VCaP (cell line): ENCODE results near the gene MLKL.
"Not testable (repeated sequence)": the region's sequence is repeated elsewhere in the genome, so short reads cannot be mapped to it uniquely, and the experiment has no call there.

Experiments used
- H3K27ac ChIP-seq: fragments of 450-650 bp; 2 replicates; pipeline ENCODE4 v1.5.1; 2017
- TF ChIP-seq, protein P1 (sequence below): fragments of 450-650 bp; conservative IDR thresholded peaks from 2 replicates; pipeline ENCODE4 v1.5.1; 2017; ENCODE audit warnings: mild to moderate bottlenecking, moderate library complexity

MLKL gene

DNA sequence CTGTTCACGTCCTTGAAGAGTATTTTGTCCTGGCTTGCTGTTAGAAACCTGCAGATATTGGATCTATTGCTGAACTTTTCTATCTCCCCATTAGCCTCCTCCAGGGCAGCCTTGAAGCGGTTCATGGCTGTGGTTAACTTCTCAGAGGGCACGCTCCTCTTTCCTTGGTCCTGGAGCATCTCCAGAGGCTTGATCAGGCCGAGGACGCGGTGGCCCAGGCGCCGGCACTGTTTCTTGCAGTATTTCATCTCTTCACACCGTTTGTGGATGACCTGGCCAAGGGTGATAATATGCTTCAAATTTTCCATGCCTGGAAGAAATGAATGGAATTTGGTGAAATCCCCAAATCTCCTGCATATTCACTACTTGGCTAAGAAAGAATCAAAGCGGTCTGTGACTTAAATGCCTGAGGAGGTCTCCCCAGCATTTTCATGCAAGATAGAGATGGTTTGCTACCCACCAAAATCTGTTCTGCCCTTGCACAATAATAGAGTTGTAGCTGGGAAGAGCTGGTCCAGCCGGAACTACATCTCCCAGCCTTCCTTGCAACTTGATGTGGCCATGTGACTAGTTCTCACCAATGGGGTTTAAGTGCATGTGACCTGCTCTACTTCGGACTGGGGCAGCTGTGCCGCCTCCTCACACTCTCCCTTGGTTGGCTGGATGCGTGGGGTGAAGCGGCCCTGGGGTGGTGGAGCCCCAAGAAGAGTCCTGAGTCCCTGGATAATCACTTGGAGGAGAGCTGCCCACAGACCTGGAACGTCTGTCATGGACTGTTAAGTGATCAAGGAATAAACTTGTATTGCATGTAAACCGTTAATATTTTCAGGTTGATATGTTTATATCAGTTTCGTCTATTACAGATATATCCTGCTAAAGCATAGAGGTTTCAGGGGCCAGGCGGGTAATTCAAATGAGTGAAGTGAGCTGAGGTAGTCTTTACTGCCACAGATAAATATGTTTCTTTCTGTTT, 4.9 kb downstream of the MLKL start:
- no peak overlapping the region for H3K27ac ChIP-seq
- TF ChIP-seq, protein P1, sequence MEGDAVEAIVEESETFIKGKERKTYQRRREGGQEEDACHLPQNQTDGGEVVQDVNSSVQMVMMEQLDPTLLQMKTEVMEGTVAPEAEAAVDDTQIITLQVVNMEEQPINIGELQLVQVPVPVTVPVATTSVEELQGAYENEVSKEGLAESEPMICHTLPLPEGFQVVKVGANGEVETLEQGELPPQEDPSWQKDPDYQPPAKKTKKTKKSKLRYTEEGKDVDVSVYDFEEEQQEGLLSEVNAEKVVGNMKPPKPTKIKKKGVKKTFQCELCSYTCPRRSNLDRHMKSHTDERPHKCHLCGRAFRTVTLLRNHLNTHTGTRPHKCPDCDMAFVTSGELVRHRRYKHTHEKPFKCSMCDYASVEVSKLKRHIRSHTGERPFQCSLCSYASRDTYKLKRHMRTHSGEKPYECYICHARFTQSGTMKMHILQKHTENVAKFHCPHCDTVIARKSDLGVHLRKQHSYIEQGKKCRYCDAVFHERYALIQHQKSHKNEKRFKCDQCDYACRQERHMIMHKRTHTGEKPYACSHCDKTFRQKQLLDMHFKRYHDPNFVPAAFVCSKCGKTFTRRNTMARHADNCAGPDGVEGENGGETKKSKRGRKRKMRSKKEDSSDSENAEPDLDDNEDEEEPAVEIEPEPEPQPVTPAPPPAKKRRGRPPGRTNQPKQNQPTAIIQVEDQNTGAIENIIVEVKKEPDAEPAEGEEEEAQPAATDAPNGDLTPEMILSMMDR: no peak

DNA sequence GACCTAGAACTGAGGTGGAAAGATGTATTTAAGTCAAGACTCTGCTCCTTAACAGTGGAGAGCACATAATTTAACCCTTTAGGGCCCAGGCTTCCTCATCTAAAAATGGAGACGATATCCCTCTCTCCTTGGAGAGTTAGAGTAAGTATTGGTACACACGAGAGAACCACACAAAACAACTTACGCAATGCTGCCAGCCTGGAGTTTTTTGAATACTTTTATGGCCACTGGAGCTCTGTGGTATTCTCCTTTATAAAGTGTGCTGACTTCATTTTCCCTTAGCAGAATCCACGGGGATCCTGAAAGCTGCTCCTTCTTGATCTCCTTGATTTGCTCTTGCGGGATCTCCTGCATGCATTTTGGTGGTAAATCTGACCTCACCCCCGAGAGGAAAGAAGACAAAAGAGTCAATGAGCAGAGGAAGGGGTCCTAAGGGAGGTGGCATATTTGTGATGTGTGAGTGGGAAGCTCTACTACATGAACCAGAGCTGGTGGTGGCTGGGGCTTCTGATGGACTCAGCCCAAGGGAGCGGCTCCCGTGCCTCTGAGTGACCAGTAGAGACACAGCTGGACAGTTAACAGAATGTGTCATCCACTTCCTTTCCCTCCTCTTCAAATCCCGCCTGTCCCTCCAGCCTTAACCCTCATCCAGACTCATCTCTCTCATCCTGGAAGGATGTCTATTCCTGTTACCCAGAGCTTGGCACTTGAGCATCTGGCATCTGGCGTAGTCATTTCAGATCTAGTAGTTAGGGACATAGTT, 9.4 kb downstream of the MLKL start:
- TF ChIP-seq, protein P1: no peak

DNA sequence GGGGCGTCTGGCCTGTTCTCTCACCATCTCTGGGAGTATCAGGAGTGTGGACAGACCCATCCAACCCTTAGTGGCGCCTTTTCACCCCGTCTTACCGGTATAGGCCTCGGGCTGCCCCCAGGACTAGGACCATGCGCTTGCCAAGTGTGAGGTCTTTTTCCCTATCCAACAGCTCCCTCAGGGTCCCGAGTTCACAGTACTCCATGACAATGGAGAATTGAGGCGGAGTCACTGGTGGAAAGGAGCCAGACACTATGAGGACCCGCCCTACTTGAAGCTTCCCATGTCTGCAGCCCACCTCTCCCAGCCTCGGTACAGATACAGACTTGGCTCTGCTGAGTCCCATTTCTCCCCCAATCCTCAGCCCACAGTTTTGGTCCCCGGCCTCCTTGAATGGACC, 18.1 kb downstream of the MLKL start:
- H3K27ac ChIP-seq: no peak overlapping the region
- TF ChIP-seq, protein P1: no peak

More for the DNA sequence above, 9.4 kb downstream of the MLKL start:
- H3K27ac ChIP-seq: no peak overlapping the region

DNA sequence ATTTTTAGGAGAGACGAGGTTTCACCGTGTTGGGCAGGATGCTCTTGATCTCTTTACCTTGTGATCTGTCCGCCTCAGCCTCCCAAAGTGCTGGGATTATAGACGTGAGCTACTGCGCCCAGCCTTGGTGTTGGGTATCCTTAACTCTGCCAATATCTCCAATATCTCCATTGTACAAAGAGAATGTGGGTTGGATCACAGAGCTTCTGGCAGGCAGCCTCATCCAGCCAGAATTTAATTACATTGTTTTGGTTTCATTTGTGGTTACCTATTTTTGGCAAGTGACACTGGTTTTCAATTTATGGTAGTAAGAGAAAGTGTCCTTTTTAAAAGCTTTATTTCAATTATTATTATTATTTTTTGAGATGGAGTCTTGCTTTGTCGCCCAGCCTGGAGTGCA, 20.0 kb downstream of the MLKL start:
- TF ChIP-seq, protein P1: no peak

DNA sequence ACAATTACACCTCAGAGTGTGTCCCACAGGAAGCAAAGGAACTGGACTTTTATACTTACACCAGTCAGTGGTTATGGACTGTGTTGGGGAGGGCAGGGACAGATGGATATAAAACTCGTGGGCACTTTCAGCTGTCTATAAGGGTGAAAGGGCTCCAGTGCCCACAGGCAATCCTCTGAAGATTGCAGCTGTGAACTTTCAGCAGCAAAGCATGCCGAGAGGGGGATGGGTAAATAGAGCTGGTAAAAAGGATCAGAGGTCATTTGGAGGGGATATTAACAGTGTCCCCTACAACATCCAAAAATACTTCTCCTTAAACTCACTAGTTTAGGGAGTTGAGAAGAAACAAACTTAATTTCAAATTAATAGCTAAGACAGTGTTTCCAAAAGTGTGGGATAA, 20.7 kb downstream of the MLKL start:
- H3K27ac ChIP-seq: no peak overlapping the region
- TF ChIP-seq, protein P1: no peak

More for the DNA sequence above, 20.0 kb downstream of the MLKL start:
- H3K27ac ChIP-seq: no peak overlapping the region

DNA sequence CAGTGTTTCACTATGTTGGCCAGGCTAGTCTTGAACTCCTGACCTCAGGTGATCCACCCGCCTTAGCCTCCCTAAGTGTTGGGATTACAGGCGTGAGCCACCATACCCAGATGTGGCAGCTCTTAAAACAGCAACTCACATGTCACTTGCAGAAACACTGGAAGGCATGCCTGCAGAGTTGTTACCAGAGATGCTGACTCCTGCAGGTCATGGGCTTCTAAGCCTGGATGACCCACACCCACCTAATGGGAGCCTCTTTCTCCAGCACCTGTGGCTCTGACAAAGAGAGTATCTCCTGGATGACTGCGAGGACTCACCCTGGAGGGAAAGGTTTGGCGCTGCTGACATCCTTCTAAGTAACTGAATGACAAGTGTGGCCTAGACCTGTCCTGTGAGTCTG, 22.8 kb downstream of the MLKL start:
- TF ChIP-seq, protein P1: no peak
- no peak overlapping the region for H3K27ac ChIP-seq

DNA sequence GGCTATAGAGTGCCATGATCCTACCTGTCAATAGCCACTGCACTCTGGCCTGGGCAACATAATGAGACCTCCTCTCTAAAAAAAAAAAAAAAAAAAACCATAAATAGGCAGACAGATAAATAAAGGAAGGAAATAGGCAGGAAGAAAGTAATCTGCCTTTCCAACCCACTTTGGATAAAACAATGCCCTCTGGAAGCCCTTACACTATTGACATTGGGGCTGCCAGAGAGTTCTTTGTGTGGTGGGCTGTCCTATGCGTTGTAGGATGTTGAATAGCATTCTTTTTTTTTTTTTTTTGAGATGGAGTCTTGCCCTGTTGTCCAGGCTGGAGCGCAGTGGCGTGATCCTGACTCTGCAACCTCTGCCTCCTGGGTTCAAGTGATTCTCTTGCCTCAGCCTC, 26.8 kb downstream of the MLKL start:
- TF ChIP-seq, protein P1: no peak
- H3K27ac ChIP-seq: no peak overlapping the region

DNA sequence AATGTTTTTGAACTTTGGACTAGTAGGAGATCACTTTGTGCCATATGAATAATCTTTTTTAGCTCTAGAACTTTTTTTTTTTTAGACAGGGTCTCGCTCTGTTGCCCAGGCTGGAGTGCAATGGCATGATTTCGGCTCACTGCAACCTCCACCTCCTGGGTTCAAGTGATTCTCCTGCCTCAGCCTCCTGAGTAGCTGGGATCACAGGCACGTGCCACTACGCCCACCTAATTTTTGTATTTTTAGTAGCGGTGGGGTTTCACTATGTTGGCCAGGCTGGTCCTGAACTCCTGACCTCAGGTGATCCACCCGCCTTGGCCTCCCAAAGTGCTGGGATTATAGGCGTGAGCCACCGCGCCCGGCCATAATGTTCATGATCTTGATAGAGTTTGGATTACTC, 31.8 kb downstream of the MLKL start:
- H3K27ac ChIP-seq: not testable (repeated sequence)
